Body of pancreas (tissue), 4 donors: ENCODE data around the gene CACTIN. TPM values are rescaled to one million over a fixed set of nuclear protein-coding genes. Genes with fewer than 3 reads are reported as not detected.

Experiments used
- ATAC-seq: fragments of 150-250 bp; one replicate; pipeline ENCODE4 v1.9.1; 2016
- DNase-seq, 4 donors: peaks; one replicate each; pipeline ENCODE4 v3.0.0-alpha.2; 2019
- H3K27ac ChIP-seq, 4 donors: fragments of 200-600 bp; sonication (generic); 1 replicate in 3 of 4; 2 replicates in 1 of 4; pipeline versions ENCODE4 v1.5.1 to v1.6.1; 2016 to 2019; ENCODE audit warnings: mild to moderate bottlenecking in 1 of 4, mixed read lengths in 1 of 4, moderate library complexity in 1 of 4
- H3K27me3 ChIP-seq, 2 donors: fragments of 200-600 bp; sonication (generic); one replicate each; pipeline ENCODE4 v1.6.0; 2016; ENCODE audit warnings: mild to moderate bottlenecking in 1 of 2
- H3K36me3 ChIP-seq, 2 donors: fragments of 200-600 bp; sonication (generic); replicated peaks in 1 of 2; 2 replicates each; pipeline ENCODE4 v1.5.1; 2016; ENCODE audit warnings: low read depth in 2 of 2; ENCODE audit not compliant: insufficient read depth in 1 of 2
- H3K4me1 ChIP-seq: fragments of 200-600 bp; sonication (generic); one replicate; pipeline ENCODE4 v1.6.0; 2016
- H3K4me3 ChIP-seq, 2 donors: fragments of 200-600 bp; sonication (generic); 1 replicate in 1 of 2; 2 replicates in 1 of 2; pipeline ENCODE4 v1.5.1; 2016 to 2019
- H3K9me3 ChIP-seq, 3 donors: fragments of 200-600 bp; sonication (generic); 1 replicate in 2 of 3; 2 replicates in 1 of 3; pipeline ENCODE4 v1.5.1; 2016
- CTCF ChIP-seq, 7 experiments: fragments of 450-650 bp in 4 of 7; fragments of 200-600 bp in 3 of 7; sonication (generic) in 3 of 7; IDR thresholded peaks; one replicate each; pipeline ENCODE4 v1.5.1; 2016 to 2019; ENCODE audit warnings: antibody characterized with exemption in 7 of 7
- POLR2A ChIP-seq, 3 donors: fragments of 450-650 bp; IDR thresholded peaks; one replicate each; pipeline ENCODE4 v1.6.1; 2016; ENCODE audit warnings: antibody characterized with exemption in 3 of 3, mild to moderate bottlenecking in 2 of 3
- WGBS, 2 donors: methylation state at CpG; one replicate each; pipeline ENCODE4 v1.1.5; 2017; 5-methylcytosine and 5-hydroxymethylcytosine counted together
- intact Hi-C: fragments of 100-400 bp; cut with DNase I; formaldehyde crosslinking; loops from one replicate; pipeline ENCODE4 v1.15.1; 2023
- total RNA-seq, 2 donors: library from RNA; depleted of rRNA; stranded (reverse); fragments of >200 nt; gene quantifications; one replicate each; pipeline ENCODE4 v1.1.0, GENCODE V29; 2016

Gene CACTIN
- total RNA-seq, 2 donors from 2014 or later = 16.3 to 23.4 TPM

GRCh38 chr19:3606174-3606689, 20.4 kb downstream of the CACTIN start:
- H3K9me3 ChIP-seq = no peaks in the 10 kb centered on the region
- WGBS, 2 donors = 0 to 4% methylated on average over 2 to 26 of the region's 35 CpGs
- no peaks in the 10 kb centered on the region for H3K27me3 ChIP-seq
- peaks cover 26% of the 10 kb centered on the region for H3K4me1 ChIP-seq
- TF ChIP-seq POLR2A (IDR thresholded peaks at IDR 0.05) = no peak
- TF ChIP-seq CTCF (IDR thresholded peaks at IDR 0.05) = no peak
- DNase-seq = peak; percentile 53 to 79 (median 72)
- H3K27ac ChIP-seq = peak overlapping the region in 2 of 4 donors; percentile 1 to 40
- H3K36me3 ChIP-seq = no peaks in the 10 kb centered on the region
- peak; percentile 55 for ATAC-seq
- intact Hi-C loops = no loop called here
- no peak overlapping the region for H3K4me3 ChIP-seq

DNA sequence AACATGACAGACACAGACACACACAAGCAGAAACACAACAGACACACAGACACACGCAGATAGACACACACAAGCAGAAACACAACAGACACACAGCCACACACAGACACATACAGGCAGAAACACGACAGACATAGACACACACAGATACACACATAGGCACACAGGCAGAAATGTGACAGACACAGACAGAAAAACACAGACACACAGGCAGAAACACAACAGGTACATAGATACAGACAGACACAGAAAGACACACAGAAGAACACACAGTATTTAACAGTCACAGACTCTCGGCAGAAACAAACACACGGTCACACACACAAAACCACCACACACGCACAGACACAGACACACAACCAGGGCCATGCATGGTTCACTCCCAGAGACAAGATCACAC, 20.8 kb downstream of the CACTIN start:
- Histone ChIP-seq H3K9me3 (no peaks in the 10 kb centered on the region), H3K27me3 (peaks cover 0 to 3% of the 10 kb centered on the region in 2 donors), H3K4me1 (peaks cover 26% of the 10 kb centered on the region), H3K36me3 (no peaks in the 10 kb centered on the region), H3K4me3 (no peak overlapping the region), H3K27ac (no peak overlapping the region)
- intact Hi-C loops = no loop called here
- TF ChIP-seq POLR2A (IDR thresholded peaks at IDR 0.05) (no peak), CTCF (IDR thresholded peaks at IDR 0.05) (no peak)
- 58 to 82% methylated on average over 3 to 5 of the region's 5 CpGs for WGBS, 2 donors
- ATAC-seq (no peak), DNase-seq (no peak)

DNA sequence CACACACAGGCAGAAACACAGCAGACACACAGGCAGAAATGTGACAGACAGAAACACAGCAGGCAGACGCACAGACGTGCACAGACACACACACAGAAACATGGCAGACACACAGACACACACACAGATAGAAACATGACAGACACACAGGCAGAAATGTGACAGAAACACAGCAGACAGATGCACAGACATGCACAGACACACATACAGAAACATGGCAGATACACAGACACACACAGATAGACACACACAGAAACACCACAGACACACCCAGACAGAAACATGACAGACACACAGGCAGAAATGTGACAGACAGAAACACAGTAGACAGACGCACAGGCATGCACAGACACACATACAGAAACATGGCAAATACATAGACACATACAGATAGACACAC, 21.2 kb downstream of the CACTIN start:
- DNase-seq = no peak
- H3K27me3 ChIP-seq = peaks cover 0 to 3% of the 10 kb centered on the region in 2 donors
- H3K9me3 ChIP-seq = no peaks in the 10 kb centered on the region
- intact Hi-C loops = no loop called here
- H3K4me1 ChIP-seq = peaks cover 26% of the 10 kb centered on the region
- 70 to 78% methylated on average over 3 of the region's 3 CpGs for WGBS, 2 donors
- H3K27ac ChIP-seq = no peak overlapping the region
- H3K4me3 ChIP-seq = no peak overlapping the region
- no peaks in the 10 kb centered on the region for H3K36me3 ChIP-seq
- TF ChIP-seq CTCF (IDR thresholded peaks at IDR 0.05) (no peak), POLR2A (IDR thresholded peaks at IDR 0.05) (no peak)
- ATAC-seq = no peak

DNA sequence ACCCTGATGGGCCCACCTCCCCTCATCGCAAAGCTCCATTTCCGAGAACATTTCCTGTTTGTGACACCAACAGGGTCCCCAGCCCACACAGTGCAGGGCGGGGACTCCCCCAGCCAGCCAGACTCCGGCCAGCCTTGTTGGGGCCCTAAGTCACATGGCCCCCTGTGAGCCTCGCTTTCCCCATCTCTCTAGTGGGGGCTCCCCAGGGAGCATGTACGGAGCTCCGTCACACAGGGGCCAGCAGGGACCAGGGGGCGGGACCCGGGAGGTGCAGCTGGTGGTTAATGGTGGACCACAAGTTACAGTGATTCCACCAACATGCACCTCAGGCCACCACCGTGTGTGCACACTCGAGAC, 21.6 kb downstream of the CACTIN start:
- ATAC-seq (no peak), DNase-seq (no peak)
- 59 to 62% methylated on average over 5 to 11 of the region's 11 CpGs for WGBS, 2 donors
- intact Hi-C loops = no loop called here
- Histone ChIP-seq H3K4me1 (peaks cover 26% of the 10 kb centered on the region), H3K4me3 (no peak overlapping the region), H3K27ac (no peak overlapping the region), H3K9me3 (no peaks in the 10 kb centered on the region), H3K27me3 (peaks cover 0 to 3% of the 10 kb centered on the region in 2 donors), H3K36me3 (no peaks in the 10 kb centered on the region)
- TF ChIP-seq CTCF (IDR thresholded peaks at IDR 0.05) (no peak), POLR2A (IDR thresholded peaks at IDR 0.05) (no peak)

GRCh38 chr19:3604227-3604986, 22.2 kb downstream of the CACTIN start:
- peaks cover 26% of the 10 kb centered on the region for H3K4me1 ChIP-seq
- WGBS, 2 donors = 14 to 68% methylated on average over 2 to 27 of the region's 27 CpGs
- intact Hi-C loops = no loop called here
- no peak for TF ChIP-seq POLR2A (IDR thresholded peaks at IDR 0.05)
- TF ChIP-seq CTCF (IDR thresholded peaks at IDR 0.05) = no peak
- no peak overlapping the region for H3K4me3 ChIP-seq
- H3K27me3 ChIP-seq = peaks cover 0 to 3% of the 10 kb centered on the region in 2 donors
- H3K27ac ChIP-seq = no peak overlapping the region
- H3K36me3 ChIP-seq = no peaks in the 10 kb centered on the region
- no peaks in the 10 kb centered on the region for H3K9me3 ChIP-seq
- ATAC-seq (no peak), DNase-seq (no peak)
